T-helper 22 cell (primary cell): ENCODE measurements around the gene SLC44A5.

ENCODE experiments used
- DNase-seq: peaks from one replicate; pipeline ENCODE4 v3.0.0-alpha.2; 2020; ENCODE audit warnings: low read depth

SLC44A5 gene

GRCh38 chr1:75588779-75589475 is 22.0 kb downstream of the SLC44A5 start:
- DNase-seq = no peak

GRCh38 chr1:75587692-75588091 is 23.2 kb downstream of the SLC44A5 start:
- DNase-seq = no peak

- DNase-seq = no peak
Observed at GRCh38 chr1:75583282-75583681, 27.6 kb downstream of the SLC44A5 start.

GRCh38 chr1:75582725-75583261 is 28.1 kb downstream of the SLC44A5 start:
- DNase-seq = no peak

DNA sequence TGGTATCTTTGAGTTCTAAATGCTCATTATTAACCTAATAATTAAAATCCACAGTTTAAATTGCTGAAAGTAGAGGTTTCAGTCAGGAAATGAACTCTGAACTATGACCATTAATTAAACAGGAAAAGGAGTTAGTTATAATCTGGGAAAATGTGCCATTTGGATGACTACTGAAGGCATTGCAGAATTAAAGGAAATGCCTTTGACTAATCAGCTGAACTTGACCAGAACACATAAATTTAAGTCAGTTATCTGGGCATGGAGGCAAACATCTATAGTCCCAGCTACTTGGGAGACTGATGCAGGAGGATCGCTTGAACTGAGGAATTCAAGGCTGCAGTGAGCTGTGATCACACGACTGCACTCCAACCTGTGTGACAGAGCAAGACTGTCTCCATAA is 31.9 kb downstream of the SLC44A5 start:
- no peak for DNase-seq

DNA sequence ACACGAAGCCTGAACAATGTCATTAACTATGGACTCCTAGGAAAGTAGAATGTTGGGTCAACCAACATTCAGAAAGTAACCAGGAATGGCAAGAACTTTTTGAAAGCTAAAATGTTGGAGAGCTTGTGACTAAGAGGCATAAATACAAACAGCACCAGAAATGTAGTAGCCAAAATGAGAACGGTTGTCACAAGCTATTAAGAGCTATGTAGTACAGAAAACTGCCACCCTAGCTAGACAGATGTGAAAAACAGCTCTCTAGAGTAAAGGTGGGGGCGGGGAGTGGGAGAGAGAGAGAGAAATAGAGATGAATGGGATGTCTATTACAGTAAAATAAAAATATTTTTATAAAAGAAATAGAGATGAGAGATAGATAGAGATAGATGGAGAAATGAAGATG is 35.1 kb downstream of the SLC44A5 start:
- no peak for DNase-seq

- DNase-seq = no peak
Observed at GRCh38 chr1:75567191-75567590, 43.7 kb downstream of the SLC44A5 start.

DNA sequence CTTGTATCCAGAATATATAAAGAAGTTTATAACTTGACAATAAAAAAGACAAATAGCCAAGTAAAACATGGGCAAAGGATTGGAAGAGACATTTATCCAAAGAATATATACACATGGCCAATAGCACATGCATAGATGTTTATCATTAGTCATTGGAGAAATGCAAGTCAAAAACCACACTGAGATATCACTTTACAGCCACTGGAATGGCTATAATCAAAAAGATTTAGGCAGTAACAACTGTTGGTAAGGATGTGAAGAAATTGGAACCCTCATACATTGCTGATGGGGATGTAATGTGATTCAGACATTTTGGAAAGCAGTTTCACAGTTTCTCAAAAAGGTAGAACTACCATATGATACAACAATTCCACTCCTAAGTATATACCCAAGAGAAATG is 51.1 kb downstream of the SLC44A5 start:
- DNase-seq = no peak

DNA sequence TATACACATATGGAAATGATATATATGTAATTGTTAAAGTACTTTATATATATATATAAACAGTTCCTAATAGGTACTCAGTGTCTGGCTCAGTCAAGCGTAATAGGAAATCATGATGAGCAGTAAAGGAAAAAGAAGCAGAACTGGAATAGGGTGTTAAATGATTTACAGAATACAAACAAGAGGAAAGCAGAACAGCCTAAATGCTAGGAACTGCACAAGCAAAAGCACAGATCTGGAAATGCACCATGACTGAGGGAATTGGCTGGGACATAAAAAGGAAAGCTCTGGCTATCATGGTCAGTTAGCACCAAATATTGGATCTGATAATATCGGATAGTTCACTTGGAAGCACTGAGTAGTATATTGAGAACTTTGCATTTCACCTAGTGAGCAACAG is 51.8 kb downstream of the SLC44A5 start:
- no peak for DNase-seq

- DNase-seq = no peak
Observed at GRCh38 chr1:75554870-75555269, 56.0 kb downstream of the SLC44A5 start.

GRCh38 chr1:75554181-75554580 is 56.7 kb downstream of the SLC44A5 start:
- no peak for DNase-seq

DNA sequence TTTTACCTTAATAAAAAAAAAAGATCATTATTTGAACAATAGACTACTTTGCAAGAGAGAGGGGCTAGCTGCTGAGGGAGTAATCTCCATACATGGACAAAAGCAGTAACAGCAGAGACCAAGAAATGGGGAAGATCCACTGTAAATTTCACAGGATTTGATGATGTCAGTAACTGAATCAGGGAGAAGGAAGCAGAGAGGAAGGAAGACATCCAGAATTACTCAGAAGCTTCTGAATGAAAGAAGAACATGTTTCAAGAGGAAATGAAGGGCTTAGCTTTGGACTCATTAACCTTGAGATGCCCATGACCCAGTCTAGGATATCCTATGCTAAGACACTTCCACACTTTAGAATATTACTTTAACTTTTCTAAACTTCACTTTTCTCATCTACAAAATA is 60.4 kb downstream of the SLC44A5 start:
- DNase-seq = no peak

GRCh38 chr1:75548721-75549480 is 62.0 kb downstream of the SLC44A5 start:
- DNase-seq = no peak

DNA sequence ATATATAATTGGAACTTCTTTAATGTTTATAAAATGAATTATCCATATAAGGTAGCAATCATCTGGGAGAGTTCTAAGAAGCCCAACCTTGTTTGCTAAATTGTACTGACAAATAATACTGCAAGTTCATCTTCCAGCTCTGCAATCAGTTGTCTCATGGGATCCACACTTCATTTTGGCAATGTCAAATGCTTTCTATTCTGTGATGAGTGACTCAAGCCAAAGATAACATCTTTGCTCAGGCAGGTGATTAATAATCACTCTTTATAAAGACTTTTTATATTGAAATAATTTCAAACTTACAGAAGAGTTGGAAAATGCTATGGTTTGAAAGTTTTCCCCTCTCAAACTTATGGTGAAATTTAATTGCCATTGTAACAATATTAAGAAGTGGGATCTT is 67.2 kb downstream of the SLC44A5 start:
- no peak for DNase-seq

- no peak for DNase-seq
Observed at GRCh38 chr1:75542818-75543570, 67.9 kb downstream of the SLC44A5 start.

DNA sequence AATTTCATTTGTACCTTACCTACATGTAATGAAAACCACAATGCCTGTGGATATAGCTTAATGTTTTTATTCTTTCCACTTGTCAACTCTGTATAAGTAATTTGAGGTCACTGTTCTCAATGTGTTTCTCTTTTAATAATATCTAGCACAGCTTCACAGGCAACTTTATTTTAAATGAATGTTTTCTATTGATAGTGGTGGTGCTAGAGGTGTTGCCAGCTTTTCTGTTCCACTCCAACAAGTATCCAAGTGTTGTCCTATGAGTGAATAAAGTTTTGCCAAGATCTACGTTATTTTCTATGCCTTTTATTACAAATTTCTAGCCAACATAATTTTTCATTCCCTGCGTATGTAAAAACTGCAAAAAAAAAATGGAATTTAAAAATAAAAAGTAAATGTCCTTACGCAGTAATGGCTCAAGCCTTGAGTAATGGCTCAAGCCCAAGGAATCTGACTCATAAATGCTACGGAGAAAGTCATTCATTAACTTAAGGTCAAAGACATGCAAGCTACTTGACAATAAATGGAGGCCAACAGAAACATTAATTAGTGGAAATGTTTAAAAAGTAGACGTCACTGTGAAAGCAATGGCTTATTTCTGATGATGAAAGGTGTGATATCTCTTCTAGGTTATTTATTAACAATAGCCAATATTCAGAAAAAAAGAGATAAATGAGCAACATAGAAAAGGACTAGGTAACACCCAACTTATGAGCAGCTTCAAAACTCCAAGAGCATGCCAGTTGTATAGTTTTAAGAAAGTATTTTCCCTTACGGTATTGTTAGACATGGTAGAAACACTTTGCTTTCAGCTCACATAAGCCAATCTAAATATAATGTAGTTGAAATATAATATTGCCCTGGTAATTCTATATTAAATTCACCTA is 71.4 kb downstream of the SLC44A5 start:
- no peak for DNase-seq

DNA sequence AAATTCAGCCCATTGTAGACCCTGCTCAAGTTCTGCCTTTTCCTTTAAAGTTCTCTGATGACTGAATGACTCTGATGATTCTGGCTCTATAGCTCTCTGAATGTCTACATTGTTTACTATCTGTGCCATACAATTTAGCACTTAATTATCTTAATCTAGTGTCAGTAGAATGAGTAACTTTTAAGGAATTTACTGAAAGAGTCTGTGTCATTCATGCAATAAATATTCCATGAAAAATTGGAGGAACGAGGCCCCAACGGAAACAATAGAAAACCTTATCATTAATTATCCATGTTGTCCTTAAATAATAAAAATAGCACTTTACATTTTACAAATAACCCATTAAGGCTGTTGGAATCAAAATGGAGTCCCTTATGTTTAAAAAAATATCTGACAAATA is 77.8 kb downstream of the SLC44A5 start:
- no peak for DNase-seq

DNA sequence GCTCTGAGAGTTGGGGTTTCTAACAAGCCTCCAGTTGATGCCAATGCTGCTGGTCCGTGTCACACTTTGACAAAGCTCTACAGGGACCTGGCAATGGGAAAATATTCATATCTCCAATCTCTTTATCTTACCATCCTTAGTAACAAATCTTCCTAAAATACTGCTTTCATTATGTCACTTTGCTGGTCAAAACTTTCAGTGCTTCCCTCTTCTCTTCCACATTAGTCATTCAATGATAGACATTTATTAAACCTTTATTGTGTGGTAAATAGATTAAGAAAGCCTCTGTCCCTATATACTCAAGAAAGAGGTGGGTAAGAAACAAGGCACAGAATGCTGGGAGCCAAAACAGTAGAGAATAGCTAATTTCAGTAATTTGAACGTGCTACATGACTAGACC is 79.3 kb downstream of the SLC44A5 start:
- DNase-seq = no peak

DNA sequence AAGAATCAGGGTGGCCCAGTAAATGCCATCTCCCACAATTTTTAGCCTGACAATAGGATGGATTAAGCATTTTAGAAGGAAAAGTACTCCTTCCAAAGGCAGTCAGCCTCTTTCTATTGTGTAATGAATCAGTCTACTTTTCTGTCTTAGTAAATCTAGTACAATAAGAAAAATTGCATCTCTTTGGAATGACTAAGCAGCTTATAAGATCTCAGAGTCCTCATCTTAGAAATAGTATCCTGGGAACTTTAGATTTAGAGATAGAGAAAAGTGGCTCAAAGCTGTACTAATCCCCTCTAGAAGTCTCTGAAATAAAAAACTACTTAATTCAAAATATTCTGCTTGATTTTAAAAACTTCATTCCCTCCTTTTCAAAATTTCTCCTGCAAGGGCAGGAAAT is 81.4 kb downstream of the SLC44A5 start:
- DNase-seq = no peak

- DNase-seq = no peak
Observed at GRCh38 chr1:75528001-75528400, 82.9 kb downstream of the SLC44A5 start.

- no peak for DNase-seq
Observed at GRCh38 chr1:75522389-75522788, 88.5 kb downstream of the SLC44A5 start.

DNA sequence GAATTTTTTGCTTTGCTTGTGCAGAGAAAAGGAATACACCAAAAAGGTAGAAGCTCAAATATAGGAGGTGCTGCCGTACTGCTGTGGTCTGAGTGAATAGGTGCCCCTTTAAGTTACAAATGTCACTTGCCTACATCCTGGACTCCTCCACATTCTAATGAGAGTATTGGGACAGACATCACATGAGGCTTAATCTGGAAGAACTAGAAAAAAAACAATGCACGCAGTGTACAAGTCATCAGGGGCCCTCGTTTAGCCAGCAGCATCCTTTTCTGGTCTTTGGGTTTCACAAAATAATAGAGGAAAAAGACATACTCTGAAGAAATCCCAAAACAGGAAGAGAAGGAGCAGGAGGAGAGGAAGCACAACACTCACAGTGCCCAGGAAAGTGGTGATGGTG is 89.3 kb downstream of the SLC44A5 start:
- no peak for DNase-seq
